Measurements from ENCODE around the gene TMEM238. TPM values are rescaled to one million over a fixed set of nuclear protein-coding genes. Genes with fewer than 3 reads are reported as not detected.
A peak's percentile ranks its signal among the peaks of the same experiment; 100 is the strongest.

TMEM238 gene
- total and polyA plus RNA-seq, 4 experiments from 2014 or later: 2.4 to 9.9 (median 9.6) TPM; not detected in 1

DNA sequence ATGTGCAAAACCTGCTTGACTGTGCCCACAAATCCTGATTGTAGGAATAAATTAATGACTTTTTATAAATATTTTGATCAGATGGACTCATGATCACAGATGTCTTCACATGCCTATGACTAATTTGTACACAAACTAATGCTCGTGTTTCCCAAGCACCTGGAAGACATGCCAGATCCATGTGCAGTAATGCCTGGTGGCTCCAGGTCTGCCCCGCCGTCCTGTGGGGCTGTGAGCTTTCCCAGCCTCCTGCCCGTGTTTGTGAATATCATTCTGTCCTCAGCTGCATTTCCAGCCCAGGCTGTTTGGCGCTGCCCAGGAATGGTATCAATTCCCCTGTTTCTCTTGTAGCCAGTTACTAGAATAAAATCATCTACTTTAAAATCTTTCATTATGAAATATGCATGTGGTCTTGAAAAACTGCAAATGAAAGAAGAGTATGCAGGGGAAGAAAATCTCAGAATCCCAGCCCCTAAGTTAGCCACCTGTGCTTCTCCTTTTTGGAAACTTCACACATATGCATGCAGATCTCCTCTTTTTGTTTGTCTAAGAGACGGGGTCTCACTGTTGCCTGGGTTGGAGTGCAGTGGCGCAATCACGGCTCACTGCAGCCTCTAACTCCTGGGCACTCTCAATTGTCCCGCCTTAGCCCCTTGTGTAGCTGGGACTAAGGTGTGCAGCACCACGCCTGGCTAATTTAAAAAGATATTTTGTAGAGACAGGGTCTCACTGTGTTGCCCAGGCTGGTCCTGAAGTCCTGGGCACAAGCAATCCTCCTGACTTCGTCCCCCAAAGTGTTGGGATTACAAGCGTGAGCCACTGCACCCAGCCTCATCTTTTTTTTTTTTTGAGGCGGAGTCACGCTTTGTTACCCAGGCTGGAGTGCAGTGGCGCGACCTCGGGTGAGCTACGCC lies 7.9 kb upstream of the TMEM238 start:
- ChIA-PET POLR2A (ENCODE audit: partially characterized antibody) (interaction anchor here (2.9 to 12.9 kb wide), 3 partner anchors 8 to 14 kb away, joined by 15 to 247 read pairs (median 25); partner anchors contain the start of genes TMEM238 and UBE2S), CTCF (ENCODE audit: partially characterized antibody) (no interaction called here)
- Mint-ChIP-seq H3K4me3 (no peak overlapping the region), H3K27ac (peak overlapping the region in 2 of 7 donors; percentile 47 to 68), H3K27me3 (no peaks in the 10 kb centered on the region), H3K36me3 (peaks cover 11 to 48% of the 10 kb centered on the region in 2 donors), H3K4me1 (peaks cover 23 to 50% (median 33%) of the 10 kb centered on the region in 4 donors), H3K9me3 (no peaks in the 10 kb centered on the region)
- intact Hi-C loops (cut with micrococcal nuclease): no loop called here
- no peak for DNase-seq
- Histone ChIP-seq H3K27me3 (ENCODE audit: insufficient read depth, low read length) (no peaks in the 10 kb centered on the region), H3K27ac (ENCODE audit: low read depth, low read length) (no peak overlapping the region), H3K4me1 (ENCODE audit: insufficient read depth, low read length) (peaks cover 39% of the 10 kb centered on the region), H3K9me3 (ENCODE audit: control insufficient read depth in 1 of 2, low read length in 2 of 2) (no peaks in the 10 kb centered on the region), H3K36me3 (ENCODE audit: insufficient read depth, low read length) (peaks cover 42% of the 10 kb centered on the region), H3K4me3 (ENCODE audit: low read length in 2 of 2) (no peak overlapping the region)

DNA sequence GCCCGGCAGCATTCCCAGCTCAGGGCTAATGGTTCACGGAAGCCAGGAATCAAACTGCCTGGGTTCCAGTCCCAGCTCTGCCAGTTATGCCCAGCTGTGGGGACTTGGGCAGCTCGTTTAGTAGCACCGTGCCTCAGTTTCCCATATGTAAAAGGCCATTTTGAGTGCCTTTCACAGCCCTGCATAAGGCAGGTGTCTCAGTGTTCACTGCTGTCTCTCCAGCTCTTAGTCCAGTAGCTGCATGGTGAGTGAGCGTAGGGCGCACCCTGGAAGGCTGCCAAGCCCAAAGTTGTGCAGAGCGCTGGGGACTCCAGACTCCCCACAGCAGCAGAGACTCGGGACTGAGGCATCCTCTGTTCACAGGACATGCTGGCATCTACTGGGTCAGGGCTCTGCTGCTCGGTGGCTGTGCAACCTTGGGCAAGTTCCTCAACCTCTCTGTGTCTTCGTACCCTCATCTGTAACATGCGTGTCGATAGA lies 7.1 kb upstream of the TMEM238 start:
- H3K27me3 ChIP-seq (ENCODE audit: insufficient read depth, low read length): no peaks in the 10 kb centered on the region
- ChIA-PET POLR2A (ENCODE audit: partially characterized antibody) (interaction anchor here (0.9 to 12.9 kb wide), 3 partner anchors 9 to 137 kb away, joined by 3 to 247 read pairs (median 25); partner anchors contain the start of gene UBE2S), CTCF (ENCODE audit: partially characterized antibody) (no interaction called here)
- peak overlapping the region in 2 of 7 donors; percentile 47 to 70 for H3K27ac Mint-ChIP-seq
- no peak overlapping the region for H3K4me3 ChIP-seq (ENCODE audit: low read length in 2 of 2)
- intact Hi-C loops (cut with micrococcal nuclease): no loop called here
- H3K9me3 Mint-ChIP-seq: peaks cover 0 to 2% (median 0%) of the 10 kb centered on the region in 8 donors
- no peaks in the 10 kb centered on the region for H3K27me3 Mint-ChIP-seq
- peaks cover 44% of the 10 kb centered on the region for H3K36me3 ChIP-seq (ENCODE audit: insufficient read depth, low read length)
- H3K27ac ChIP-seq (ENCODE audit: low read depth, low read length): no peak overlapping the region
- H3K9me3 ChIP-seq (ENCODE audit: control insufficient read depth in 1 of 2, low read length in 2 of 2): no peaks in the 10 kb centered on the region
- peaks cover 45% of the 10 kb centered on the region for H3K4me1 ChIP-seq (ENCODE audit: insufficient read depth, low read length)
- peaks cover 17 to 55% of the 10 kb centered on the region in 2 donors for H3K36me3 Mint-ChIP-seq
- H3K4me3 Mint-ChIP-seq: no peak overlapping the region
- no peak for DNase-seq
- peaks cover 26 to 58% (median 39%) of the 10 kb centered on the region in 4 donors for H3K4me1 Mint-ChIP-seq

DNA sequence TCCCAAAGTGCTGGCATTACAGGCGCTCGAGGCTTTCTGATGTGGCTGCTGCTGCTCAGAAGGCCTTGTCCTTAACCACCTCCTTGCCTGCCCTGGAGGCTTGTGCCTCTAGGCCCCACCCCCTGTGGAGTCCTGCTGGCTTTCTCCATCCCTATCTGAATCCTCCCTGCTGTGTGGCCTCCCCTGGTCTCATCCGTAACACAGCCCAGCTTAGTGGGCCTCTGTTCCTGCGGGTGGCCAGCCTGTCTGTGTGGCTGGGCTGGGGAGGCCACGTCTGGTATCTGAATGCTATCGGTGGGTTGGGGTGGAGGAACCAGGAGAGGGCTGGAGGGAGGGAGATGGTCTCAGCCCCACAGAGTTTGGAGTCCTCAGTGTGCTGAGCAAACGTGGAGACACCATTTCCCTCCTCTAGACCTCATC lies 6.4 kb upstream of the TMEM238 start:
- Histone ChIP-seq H3K27me3 (ENCODE audit: insufficient read depth, low read length) (no peaks in the 10 kb centered on the region), H3K36me3 (ENCODE audit: insufficient read depth, low read length) (peaks cover 44% of the 10 kb centered on the region), H3K9me3 (ENCODE audit: control insufficient read depth in 1 of 2, low read length in 2 of 2) (no peaks in the 10 kb centered on the region), H3K4me1 (ENCODE audit: insufficient read depth, low read length) (peaks cover 45% of the 10 kb centered on the region), H3K4me3 (ENCODE audit: low read length in 2 of 2) (no peak overlapping the region), H3K27ac (ENCODE audit: low read depth, low read length) (no peak overlapping the region)
- Mint-ChIP-seq H3K27me3 (no peaks in the 10 kb centered on the region), H3K9me3 (peaks cover 0 to 9% (median 0%) of the 10 kb centered on the region in 8 donors), H3K4me1 (peaks cover 27 to 62% (median 43%) of the 10 kb centered on the region in 4 donors), H3K27ac (peak overlapping the region in 4 of 7 donors; percentile 5 to 76 (median 70)), H3K4me3 (peak overlapping the region in 2 of 8 donors; percentile 54 to 73), H3K36me3 (peaks cover 21 to 63% of the 10 kb centered on the region in 2 donors)
- peak in 1 of 5 donors; percentile 27 for DNase-seq
- CTCF ChIA-PET (ENCODE audit: partially characterized antibody): no interaction called here
- intact Hi-C loops (cut with micrococcal nuclease): no loop called here
- POLR2A ChIA-PET (ENCODE audit: partially characterized antibody): interaction anchor here (0.9 to 12.9 kb wide), 4 partner anchors 9 to 136 kb away, joined by 3 to 247 read pairs (median 60); partner anchors contain the start of genes KMT5C and UBE2S

DNA sequence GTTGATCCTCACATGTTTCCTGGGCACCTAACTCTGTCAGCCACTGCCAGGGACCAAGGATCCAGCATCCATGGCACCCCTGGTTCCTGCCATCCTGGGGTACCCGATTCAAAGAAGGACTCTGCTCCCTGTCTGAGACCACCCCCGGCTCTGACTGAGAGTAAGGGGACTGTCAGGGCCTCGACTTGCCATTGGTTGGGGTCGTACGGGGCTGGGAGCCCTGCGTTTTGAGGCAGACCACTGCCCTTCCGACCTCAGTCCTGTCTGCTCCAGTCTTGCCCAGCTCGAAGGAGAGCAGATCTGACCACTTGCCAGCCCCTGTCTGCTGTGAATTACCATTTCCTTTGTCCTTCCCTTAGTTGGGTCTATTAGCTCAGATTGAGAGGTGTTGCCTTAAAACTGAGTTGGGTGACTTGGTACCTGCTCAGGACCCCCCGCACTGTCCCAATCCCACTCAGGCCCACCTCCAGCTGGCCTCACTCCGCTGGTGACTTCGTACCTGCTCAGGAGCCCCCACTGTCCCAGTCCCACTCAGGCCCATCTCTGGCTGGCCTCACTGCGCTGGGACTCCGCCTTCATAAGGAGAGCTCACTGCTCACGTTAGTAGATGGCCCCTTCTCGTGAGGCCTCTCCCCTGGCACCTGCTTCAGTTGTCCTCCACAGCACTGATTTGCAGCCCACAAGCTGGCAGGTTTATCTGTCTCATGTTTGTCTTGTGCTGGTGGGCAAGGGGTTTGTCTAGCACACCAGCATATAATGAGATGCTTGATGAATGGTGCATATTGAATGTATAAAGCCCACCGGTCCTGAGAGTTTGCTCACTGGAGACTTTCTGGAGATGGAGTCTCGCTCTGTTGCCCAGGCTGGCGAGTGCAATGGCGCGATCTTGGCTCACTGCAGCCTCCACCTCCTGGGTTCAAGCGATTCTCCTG lies 5.6 kb upstream of the TMEM238 start:
- no peak overlapping the region for H3K4me3 ChIP-seq (ENCODE audit: low read length in 2 of 2)
- ChIA-PET CTCF (ENCODE audit: partially characterized antibody) (no interaction called here), POLR2A (ENCODE audit: partially characterized antibody) (interaction anchor here (1.0 to 12.9 kb wide), 7 partner anchors 10 to 116 kb away, joined by 3 to 247 read pairs (median 4); partner anchors contain the start of genes ISOC2, KMT5C and UBE2S)
- Mint-ChIP-seq H3K9me3 (peaks cover 0 to 9% (median 0%) of the 10 kb centered on the region in 8 donors), H3K4me1 (peaks cover 27 to 67% (median 49%) of the 10 kb centered on the region in 4 donors), H3K36me3 (peaks cover 21 to 67% of the 10 kb centered on the region in 2 donors), H3K27ac (peak overlapping the region; percentile 39 to 98 (median 48)), H3K27me3 (no peaks in the 10 kb centered on the region), H3K4me3 (peak overlapping the region in 4 of 8 donors; percentile 34 to 73 (median 39))
- peaks cover 44% of the 10 kb centered on the region for H3K36me3 ChIP-seq (ENCODE audit: insufficient read depth, low read length)
- intact Hi-C loops (cut with micrococcal nuclease): loop anchor here (10.0 kb wide), 1 partner anchor 235 kb away; the partner anchor contains the start of gene ZNF784
- H3K27ac ChIP-seq (ENCODE audit: low read depth, low read length): peak overlapping the region; percentile 38
- H3K9me3 ChIP-seq (ENCODE audit: control insufficient read depth in 1 of 2, low read length in 2 of 2): no peaks in the 10 kb centered on the region
- no peaks in the 10 kb centered on the region for H3K27me3 ChIP-seq (ENCODE audit: insufficient read depth, low read length)
- H3K4me1 ChIP-seq (ENCODE audit: insufficient read depth, low read length): peaks cover 50% of the 10 kb centered on the region
- DNase-seq: peak in 1 of 5 donors; percentile 9

DNA sequence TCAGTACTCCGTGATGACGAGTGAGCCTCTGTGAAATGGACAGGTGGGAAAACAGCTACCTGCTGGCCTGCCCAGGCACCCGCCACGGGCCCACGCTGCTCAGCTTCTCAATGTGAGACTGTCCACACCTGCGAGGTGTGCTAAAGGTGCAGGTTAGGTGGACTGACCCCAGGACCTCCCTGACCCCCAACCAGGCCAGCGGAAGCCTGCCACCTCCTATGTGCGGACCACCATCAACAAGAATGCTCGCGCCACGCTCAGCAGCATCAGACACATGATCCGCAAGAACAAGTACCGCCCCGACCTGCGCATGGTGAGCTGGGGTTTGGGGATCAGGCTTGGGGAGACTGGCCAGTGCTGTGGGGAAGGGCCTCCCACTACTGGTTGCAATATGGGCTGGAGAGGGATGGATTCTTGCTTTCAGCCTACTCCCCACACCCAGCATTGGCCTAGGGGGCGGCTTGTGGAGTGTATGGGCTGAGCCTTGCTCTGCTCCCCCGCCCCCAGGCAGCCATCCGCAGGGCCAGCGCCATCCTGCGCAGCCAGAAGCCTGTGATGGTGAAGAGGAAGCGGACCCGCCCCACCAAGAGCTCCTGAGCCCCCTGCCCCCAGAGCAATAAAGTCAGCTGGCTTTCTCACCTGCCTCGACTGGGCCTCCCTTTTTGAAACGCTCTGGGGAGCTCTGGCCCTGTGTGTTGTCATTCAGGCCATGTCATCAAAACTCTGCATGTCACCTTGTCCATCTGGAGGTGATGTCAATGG lies 3.8 kb upstream of the TMEM238 start:
- CTCF ChIA-PET (ENCODE audit: partially characterized antibody): interaction anchor here (1.1 to 2.7 kb wide), 2 partner anchors 86 to 96 kb away, joined by 4 to 9 read pairs; no protein-coding TSS in a partner anchor
- Histone ChIP-seq H3K4me1 (ENCODE audit: insufficient read depth, low read length) (peaks cover 61% of the 10 kb centered on the region), H3K4me3 (ENCODE audit: low read length in 2 of 2) (peak overlapping the region in 1 of 2 donors; percentile 88), H3K9me3 (ENCODE audit: control insufficient read depth in 1 of 2, low read length in 2 of 2) (no peaks in the 10 kb centered on the region), H3K27ac (ENCODE audit: low read depth, low read length) (peak overlapping the region; percentile 94), H3K27me3 (ENCODE audit: insufficient read depth, low read length) (no peaks in the 10 kb centered on the region), H3K36me3 (ENCODE audit: insufficient read depth, low read length) (peaks cover 44% of the 10 kb centered on the region)
- intact Hi-C loops (cut with micrococcal nuclease): loop anchor here (10.0 kb wide), 1 partner anchor 237 kb away; the partner anchor contains the start of gene ZNF784
- peak overlapping the region; percentile 99 to 100 (median 100) for H3K4me3 Mint-ChIP-seq
- peaks cover 21 to 62% of the 10 kb centered on the region in 2 donors for H3K36me3 Mint-ChIP-seq
- H3K27me3 Mint-ChIP-seq: no peaks in the 10 kb centered on the region
- H3K4me1 Mint-ChIP-seq: peaks cover 31 to 78% (median 58%) of the 10 kb centered on the region in 4 donors
- peak overlapping the region; percentile 22 to 100 (median 99) for H3K27ac Mint-ChIP-seq
- DNase-seq: peak in 1 of 5 donors; percentile 36
- POLR2A ChIA-PET (ENCODE audit: partially characterized antibody): interaction anchor here (1.4 to 12.9 kb wide), 7 partner anchors 9 to 74 kb away, joined by 3 to 247 read pairs (median 6); partner anchors contain the start of genes ISOC2, KMT5C and UBE2S
- peaks cover 0 to 9% (median 0%) of the 10 kb centered on the region in 8 donors for H3K9me3 Mint-ChIP-seq

All from CD4-positive, alpha-beta memory T cell (primary cell).